Retinal pigment epithelial cell (primary cell): Measurements from ENCODE around the gene SBK2.

Experiments used
- DNase-seq: peaks from one replicate; pipeline ENCODE4 v3.0.0-alpha.2; 2010; ENCODE audit warnings: low read depth
- H3K4me3 ChIP-seq: 2 replicates; pipeline ENCODE4 v1.5.1; 2011; ENCODE audit warnings: mild to moderate bottlenecking, low read length, control low read depth, moderate library complexity
- CTCF ChIP-seq: conservative IDR thresholded peaks from 2 replicates; pipeline ENCODE4 v1.5.1; 2011; ENCODE audit warnings: low read depth, low read length, control low read depth, inconsistent platforms

The SBK2 gene

GRCh38 chr19:55566823-55567222 lies 29.9 kb upstream of the SBK2 start:
- TF ChIP-seq CTCF: no peak

GRCh38 chr19:55563261-55563690 lies 26.3 kb upstream of the SBK2 start:
- peak; percentile 87 for DNase-seq
- no peak overlapping the region for H3K4me3 ChIP-seq
- TF ChIP-seq CTCF: no peak

More at GRCh38 chr19:55566823-55567222, 29.9 kb upstream of the SBK2 start:
- no peak overlapping the region for H3K4me3 ChIP-seq
- no peak for DNase-seq

- no peak for DNase-seq
- no peak overlapping the region for H3K4me3 ChIP-seq
- TF ChIP-seq CTCF: no peak
These were observed 22.8 kb upstream of the SBK2 start for GRCh38 chr19:55559684-55560083.

GRCh38 chr19:55554741-55555152 lies 17.8 kb upstream of the SBK2 start:
- DNase-seq: peak; percentile 16
- TF ChIP-seq CTCF: no peak
- H3K4me3 ChIP-seq: no peak overlapping the region

- no peak overlapping the region for H3K4me3 ChIP-seq
- no peak for DNase-seq
- TF ChIP-seq CTCF: no peak
These were observed 17.4 kb upstream of the SBK2 start for GRCh38 chr19:55554302-55554701.

GRCh38 chr19:55553217-55554182 lies 16.6 kb upstream of the SBK2 start:
- no peak for DNase-seq
- no peak for TF ChIP-seq CTCF
- no peak overlapping the region for H3K4me3 ChIP-seq

GRCh38 chr19:55552620-55553019 lies 15.7 kb upstream of the SBK2 start:
- no peak for TF ChIP-seq CTCF
- DNase-seq: peak; percentile 86
- H3K4me3 ChIP-seq: no peak overlapping the region
